AG04449 (cell line): ENCODE measurements around the gene CASS4.

Experiments used
- CTCF ChIA-PET: fragments of 350-600 bp; formaldehyde crosslinking; extraction: SDS; loops from one replicate; lab custom pipeline; 2021; ENCODE audit warnings: antibody characterized with exemption; lab: Yijun Ruan, JAX
- POLR2A ChIA-PET: fragments of 400-600, 350-600 bp; formaldehyde crosslinking; extraction: SDS; loops from one replicate; lab custom pipeline; 2020; ENCODE audit warnings: antibody characterized with exemption, inconsistent platforms; lab: Yijun Ruan, JAX
- DNase-seq: peaks from one replicate; pipeline ENCODE4 v3.0.0-alpha.2; 2010; ENCODE audit warnings: low read depth, low spot score
- H3K4me3 ChIP-seq: 2 replicates; pipeline ENCODE4 v1.5.1; 2011; ENCODE audit warnings: low read depth, mild to moderate bottlenecking, control low read depth, low read length
- CTCF ChIP-seq: IDR thresholded peaks from one replicate; pipeline ENCODE4 v1.5.1; 2011; ENCODE audit warnings: mild to moderate bottlenecking, moderate library complexity, low read length, control low read depth, inconsistent platforms; ENCODE audit not compliant: insufficient read depth; ENCODE audit errors: missing control alignments

Gene CASS4

GRCh38 chr20:56467968-56468315 lies 55.9 kb downstream of the CASS4 start:
- DNase-seq, result no peak
- CTCF ChIA-PET, result interaction anchor here (0.9 to 1.3 kb wide), 4 partner anchors 9 to 67 kb away, joined by 3 to 4 read pairs (median 3); no protein-coding TSS in a partner anchor
- H3K4me3 ChIP-seq, result peak overlapping the region; percentile 98
- POLR2A ChIA-PET, result interaction anchor here (1.3 kb wide), 1 partner anchor 28 kb away, joined by 4 read pairs; no protein-coding TSS in a partner anchor
- TF ChIP-seq CTCF, result no peak

GRCh38 chr20:56468316-56469076 lies 56.4 kb downstream of the CASS4 start, which contains the start of gene RTF2:
RTF2 (plus strand) TSS chr20:56468627; CDS start chr20:56468698, 71 bp downstream.
- peak within 1 kb of the TSS; percentile 98 for H3K4me3 ChIP-seq
- DNase-seq, result peak; percentile 45
- CTCF ChIA-PET, result interaction anchor here (1.0 to 1.4 kb wide), 2 partner anchors 23 to 71 kb away, joined by 3 read pairs; no protein-coding TSS in a partner anchor
- POLR2A ChIA-PET, result interaction anchor here (0.6 to 1.3 kb wide), 2 partner anchors 29 to 63 kb away, joined by 3 to 4 read pairs; no protein-coding TSS in a partner anchor
- TF ChIP-seq CTCF, result no peak

- CTCF ChIA-PET, result interaction anchor here (0.8 to 1.4 kb wide), 3 partner anchors 22 to 72 kb away, joined by 3 read pairs; no protein-coding TSS in a partner anchor
- no peak for DNase-seq
- peak overlapping the region; percentile 98 for H3K4me3 ChIP-seq
- TF ChIP-seq CTCF, result no peak
- POLR2A ChIA-PET, result interaction anchor here (0.6 to 1.3 kb wide), 2 partner anchors 29 to 63 kb away, joined by 3 to 4 read pairs; no protein-coding TSS in a partner anchor
These were observed 57.0 kb downstream of the CASS4 start for GRCh38 chr20:56469077-56469449.

GRCh38 chr20:56483970-56484369 lies 71.9 kb downstream of the CASS4 start:
- no peak for TF ChIP-seq CTCF
- CTCF ChIA-PET, result interaction anchor here (1.0 kb wide), 1 partner anchor 83 kb away, joined by 3 read pairs; no protein-coding TSS in a partner anchor
- DNase-seq, result no peak
- POLR2A ChIA-PET, result no interaction called here
- H3K4me3 ChIP-seq, result no peak overlapping the region

GRCh38 chr20:56487216-56487615 lies 75.2 kb downstream of the CASS4 start:
- CTCF ChIA-PET, result no interaction called here
- no peak for TF ChIP-seq CTCF
- DNase-seq, result no peak
- POLR2A ChIA-PET, result no interaction called here
- no peak overlapping the region for H3K4me3 ChIP-seq

- POLR2A ChIA-PET, result no interaction called here
- no peak for DNase-seq
- no peak for TF ChIP-seq CTCF
- no peak overlapping the region for H3K4me3 ChIP-seq
- CTCF ChIA-PET, result no interaction called here
These were observed 76.5 kb downstream of the CASS4 start for GRCh38 chr20:56488566-56488965.
